Activated CD4-positive, alpha-beta T cell treated with anti-CD3 and anti-CD28 coated beads for 4 hours (primary cell): ENCODE results near the gene FAM120A.

Source experiments
- DNase-seq, 2 donors: peaks; one replicate each; pipeline ENCODE4 v3.0.0-alpha.2; 2020

The FAM120A gene

DNA sequence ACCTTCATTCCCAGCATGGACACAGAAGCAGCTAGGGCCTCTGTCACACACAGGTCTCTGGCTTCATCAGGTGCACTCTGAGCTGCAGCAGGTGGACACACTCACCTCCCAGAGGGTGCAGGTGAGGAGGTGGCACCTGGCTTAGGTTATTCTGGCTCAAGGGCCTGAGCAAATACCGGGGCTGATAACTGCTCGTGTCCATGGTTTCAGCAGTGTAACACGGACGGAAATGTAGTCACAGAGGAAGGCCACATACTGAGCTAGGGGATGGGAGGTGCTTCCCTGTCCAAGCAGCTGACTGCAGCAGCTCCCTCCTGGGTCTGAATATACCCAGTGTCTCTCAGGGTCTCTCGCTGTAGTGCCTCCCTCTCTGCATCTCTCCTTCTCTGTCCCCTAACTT is 130.6 kb downstream of the FAM120A start:
- DNase-seq = no peak

- no peak for DNase-seq
Observed at GRCh38 chr9:93582550-93582949, 131.1 kb downstream of the FAM120A start.

DNA sequence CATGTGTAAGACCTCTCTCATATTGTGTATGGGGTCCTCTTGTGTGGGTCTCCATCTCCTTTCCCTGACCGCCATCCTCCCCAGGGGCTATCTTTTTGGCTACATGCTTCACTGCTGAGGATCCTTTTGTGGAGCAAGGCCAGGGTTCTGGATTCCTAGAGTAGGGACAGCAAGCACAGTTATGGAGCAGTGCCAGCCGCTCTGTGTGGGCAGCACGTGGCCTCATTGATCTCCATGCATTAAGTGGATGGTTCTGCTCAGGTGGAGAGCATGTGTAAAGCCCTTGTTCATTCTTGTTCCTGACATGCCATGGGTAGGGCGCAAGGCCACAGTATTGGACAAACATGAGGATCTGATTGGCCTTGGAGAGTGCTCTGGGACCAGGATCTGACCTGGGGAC is 133.8 kb downstream of the FAM120A start:
- no peak for DNase-seq

DNA sequence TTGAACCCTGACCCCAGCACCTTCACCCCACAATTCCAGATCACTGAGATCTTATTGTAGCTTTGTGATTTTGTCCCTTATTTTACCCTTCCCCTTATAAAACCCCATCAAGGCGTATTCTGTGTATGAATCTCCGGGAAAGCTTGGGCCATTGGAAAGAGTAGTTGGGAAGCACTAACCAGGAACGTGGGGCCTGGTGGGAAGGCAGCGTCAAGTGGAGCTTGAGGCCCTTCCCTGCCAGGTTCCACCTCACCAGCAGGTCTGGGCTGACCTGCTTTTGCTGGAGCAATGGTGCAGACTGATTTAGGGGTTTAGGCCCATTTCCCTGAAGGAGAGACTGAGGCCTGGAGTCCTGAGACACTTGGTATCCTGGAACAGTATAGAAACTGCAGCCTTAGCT is 134.2 kb downstream of the FAM120A start:
- DNase-seq = no peak

DNA sequence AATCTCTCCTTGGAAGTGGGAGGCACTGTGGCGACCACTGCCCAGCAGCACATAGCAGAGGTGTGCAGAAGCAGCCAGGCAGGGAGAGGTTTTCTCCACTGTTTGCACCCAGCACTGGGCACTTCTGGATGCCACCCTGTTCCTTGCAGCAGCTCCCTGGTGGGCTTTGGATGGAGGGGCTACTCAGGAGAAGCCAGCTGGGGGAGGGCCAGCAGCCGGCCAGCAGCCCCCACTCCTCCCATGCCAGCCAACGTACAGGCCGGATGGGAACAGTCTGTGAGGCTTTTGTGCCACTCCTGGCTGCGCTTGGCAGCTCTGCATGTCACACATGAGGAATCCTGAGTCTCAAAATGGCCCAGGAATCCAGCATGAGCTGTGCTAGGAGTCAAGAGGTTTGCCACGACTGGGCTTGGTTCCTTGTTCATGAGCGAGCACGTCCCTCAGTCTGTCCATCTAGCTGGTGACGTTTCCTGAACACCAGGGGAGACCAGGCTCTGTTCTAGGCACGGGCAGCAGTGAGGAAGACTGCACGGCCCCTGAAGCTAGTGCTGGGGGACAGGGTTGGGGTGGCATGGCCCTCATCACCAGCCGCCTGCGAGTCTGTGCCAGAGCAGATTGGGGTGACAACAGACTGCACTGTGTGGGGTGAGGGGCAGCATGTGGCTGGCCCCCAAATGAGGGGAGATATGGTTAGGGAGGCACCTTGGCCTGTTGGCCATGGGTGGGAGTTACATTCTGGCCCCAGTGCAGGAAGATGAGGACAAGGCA is 135.0 kb downstream of the FAM120A start:
- no peak for DNase-seq

GRCh38 chr9:93587284-93587650 is 135.8 kb downstream of the FAM120A start:
- DNase-seq = no peak

DNA sequence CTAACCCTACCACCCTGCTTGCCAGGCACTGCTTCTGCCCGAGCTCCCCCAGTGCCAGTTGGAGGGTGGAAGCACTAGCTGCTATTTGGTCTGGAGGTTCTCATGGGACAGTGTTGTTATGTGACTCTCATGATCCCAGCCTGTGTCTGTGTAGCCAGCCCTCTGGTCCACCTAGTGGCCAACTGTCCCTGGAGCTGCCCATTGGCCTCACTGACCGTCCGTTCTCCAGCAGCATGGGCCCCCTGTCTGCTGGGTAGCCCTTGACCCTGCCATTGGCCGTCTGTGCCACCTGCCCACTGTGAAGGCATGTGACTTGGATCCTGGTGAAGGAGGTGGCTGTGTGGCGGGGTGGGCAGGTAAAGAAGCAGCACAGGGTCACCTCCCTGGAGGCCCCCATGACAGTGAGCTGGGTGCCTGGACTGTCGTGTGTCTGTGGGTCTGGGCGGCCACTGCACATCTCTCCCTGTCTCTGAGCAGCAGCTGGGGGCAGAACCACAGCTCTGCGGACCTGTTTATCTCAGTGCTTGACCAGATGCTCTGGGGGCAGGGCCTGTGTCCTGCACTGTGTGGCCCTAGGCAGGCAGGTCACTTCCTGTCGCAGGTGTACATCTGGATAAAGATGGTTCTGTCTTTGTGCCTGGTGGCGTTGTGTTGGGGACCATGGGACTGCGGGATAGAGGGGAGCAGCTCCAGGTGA is 136.3 kb downstream of the FAM120A start:
- no peak for DNase-seq

DNA sequence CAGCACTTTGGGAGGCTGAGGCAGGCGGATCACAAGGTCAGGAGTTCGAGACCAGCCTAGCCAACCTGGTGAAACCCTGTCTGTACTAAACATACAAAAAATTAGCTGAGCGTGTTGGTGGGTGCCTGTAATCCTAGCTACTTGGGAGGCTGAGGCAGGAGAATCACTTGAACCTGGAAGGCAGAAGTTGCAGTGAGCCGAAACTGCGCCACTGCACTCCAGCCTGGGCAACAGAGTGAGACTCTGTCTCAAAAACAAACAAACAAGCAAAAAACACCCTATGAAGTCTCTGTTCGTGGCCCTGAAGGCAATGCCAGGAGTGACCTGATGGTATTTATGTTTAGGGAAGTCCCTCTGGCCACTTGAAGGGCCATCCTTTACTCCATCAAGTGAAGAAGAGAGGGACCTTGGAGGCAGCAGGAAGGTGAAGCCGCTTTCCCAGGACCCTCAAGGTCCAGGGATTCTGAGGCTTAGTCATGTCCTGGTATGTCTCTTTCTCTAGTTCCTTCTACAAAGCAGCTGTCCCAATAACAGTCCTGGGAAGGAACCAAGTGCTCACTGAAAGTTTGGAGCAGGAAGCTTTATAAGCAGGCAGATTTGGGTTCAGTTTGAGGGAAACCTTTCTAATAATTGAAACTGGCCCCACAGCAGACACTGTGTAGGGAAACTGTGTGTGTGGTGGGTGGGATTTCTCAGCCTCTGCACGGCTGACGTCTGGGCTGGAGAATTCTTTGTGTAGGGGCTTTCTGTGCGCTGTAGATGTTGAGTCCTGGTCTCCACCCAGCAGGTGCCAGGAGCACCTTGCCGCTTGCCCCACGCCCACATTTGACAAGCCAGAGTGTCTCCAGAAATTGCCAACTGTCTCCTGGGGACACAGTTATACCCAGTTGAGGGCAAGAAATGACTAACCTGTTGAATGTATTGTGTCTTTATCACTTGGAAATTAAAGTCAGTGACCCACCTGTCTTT is 137.4 kb downstream of the FAM120A start:
- DNase-seq = no peak

DNA sequence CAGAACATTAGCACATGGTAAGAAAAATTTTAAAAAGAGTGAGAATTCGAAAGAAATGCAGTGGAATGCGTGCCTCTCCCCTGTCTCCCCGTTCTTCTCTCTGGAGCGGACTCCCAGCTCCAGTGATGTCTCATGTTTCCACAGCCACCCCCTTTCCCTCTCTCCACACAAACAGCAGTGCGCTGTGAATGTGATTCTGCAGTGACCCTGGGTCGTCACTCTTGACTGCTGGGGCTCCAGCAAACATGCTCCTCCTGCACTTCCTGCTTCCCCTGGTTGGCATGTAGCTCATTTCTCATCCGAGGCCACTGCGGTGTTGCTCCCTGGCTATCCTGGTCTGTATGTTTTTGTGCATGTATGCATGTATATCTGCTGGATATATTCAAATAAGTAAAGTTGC is 138.2 kb downstream of the FAM120A start:
- DNase-seq = no peak

DNA sequence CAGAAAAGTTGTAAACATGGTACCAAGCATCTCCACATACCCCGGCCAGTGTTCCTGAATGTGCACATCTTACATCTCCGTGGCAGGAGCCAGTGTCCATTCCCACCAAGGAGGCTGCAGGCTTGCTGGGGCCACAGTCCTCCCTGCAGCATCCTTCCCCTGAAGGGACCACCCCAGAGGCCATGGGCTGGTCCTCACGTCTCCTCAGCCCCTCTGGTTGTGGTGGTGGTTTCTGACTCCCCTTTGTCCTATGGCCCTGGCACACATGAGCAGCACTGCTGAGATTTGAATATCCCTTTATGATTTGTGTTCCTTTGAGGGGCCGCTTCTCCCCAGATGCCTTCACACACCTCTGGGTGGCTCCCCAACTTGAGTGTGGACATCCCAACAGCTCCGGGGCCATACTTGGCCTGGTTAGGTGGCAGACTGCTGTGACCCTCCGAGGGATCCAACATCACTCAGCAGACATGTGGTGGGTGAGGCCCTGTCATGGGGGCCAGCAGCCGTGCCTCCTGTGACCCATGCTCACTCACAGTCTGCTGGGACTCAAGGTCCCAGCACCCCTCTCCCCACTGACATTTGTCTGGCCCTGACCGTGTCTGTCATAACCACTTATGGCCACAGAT is 139.2 kb downstream of the FAM120A start:
- DNase-seq = no peak

- no peak for DNase-seq
Observed at GRCh38 chr9:93591301-93592007, 140.0 kb downstream of the FAM120A start.

DNA sequence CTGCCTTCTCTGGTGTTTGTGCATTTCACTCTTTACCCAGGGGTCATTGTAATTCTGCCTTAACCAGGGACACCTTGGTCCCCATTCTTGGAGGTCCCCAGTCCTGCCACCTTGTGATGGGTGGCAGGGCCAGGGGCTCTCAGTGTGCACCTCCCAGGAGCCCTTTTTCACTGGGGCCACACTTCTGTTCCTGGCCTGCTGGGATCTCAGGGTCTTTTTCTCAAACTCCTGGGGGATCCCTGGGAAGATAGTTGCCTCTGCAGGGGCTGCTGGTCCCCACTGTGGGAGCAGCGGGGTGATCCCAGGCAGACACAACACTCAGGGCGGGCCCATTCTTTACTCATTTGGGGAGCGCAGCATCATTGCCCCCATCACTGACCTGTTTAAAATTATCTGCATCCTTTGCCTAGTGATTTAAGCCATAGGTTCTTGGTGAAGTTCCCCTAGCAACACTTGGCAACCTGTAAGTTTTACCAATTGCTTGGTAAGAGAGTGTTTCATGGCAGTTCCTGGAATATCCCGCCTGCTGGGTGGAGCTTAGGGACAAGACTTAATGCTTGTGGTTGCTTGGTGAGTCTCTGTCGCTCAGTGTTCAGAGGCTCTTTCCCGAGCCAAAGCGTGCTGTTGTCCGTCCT is 140.6 kb downstream of the FAM120A start:
- DNase-seq = no peak

- DNase-seq = no peak
Observed at GRCh38 chr9:93592643-93593021, 141.1 kb downstream of the FAM120A start.

- DNase-seq = no peak
Observed at GRCh38 chr9:93593144-93593658, 141.7 kb downstream of the FAM120A start.

DNA sequence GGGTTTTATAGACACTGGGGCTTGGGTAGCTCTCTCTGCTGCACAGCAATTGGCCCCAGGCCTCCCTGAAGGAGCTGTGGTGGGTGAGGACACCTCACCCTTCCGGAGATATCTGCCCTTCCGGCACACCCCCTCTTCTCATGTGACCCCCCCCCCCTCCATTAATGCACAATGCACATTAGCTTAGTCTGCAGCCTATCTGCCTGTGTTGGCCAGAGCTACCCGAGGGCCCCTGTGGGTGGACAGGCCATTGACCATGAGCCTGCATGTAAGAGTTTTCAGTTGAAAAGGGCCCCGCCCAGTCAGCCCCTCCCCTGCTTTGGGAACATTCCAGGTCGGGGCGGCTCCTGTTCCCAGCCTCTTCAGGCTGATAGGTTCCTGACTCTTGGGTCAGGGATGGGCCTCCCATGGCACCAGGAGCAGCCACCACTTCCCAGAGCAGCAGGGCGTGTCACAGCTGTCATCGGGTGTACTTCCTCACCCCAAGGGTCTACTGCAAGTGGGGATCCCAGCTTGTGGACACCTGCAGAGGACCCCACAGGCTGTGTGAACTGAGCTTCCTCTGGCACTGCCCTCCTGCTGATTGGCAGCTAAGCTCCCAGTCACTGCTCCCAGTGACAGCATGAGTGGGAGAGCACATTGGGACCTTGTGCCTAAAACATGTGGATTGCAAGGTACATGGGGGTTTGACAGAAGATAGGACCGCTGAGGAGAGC is 142.7 kb downstream of the FAM120A start:
- DNase-seq = no peak

GRCh38 chr9:93595461-93595860 is 144.0 kb downstream of the FAM120A start:
- no peak for DNase-seq

DNA sequence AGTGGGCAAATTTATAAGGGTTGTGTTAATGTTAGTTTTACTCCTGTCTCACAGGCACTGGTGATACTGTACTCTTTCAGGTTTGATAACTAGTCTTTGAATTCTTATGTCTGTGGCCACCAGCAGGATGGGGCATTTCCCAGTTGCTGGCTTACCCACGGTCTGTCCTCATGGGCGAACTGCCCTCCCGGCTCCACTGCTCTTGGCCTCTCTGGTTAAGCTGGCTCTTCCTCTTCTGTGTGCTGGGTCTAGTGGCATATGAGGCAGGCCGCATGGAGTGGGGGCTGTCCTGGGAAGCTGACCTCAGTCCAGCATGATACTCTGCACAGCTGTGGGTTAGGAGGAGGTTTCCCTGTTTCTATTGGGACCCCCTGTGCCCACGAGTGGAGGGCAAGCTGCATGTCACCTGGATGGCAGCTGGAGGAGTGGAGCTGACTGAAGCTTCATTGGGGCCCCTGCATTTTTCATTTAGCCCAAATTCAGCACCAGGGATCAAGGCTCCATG is 144.4 kb downstream of the FAM120A start:
- no peak for DNase-seq

- no peak for DNase-seq
Observed at GRCh38 chr9:93596399-93596798, 144.9 kb downstream of the FAM120A start.

DNA sequence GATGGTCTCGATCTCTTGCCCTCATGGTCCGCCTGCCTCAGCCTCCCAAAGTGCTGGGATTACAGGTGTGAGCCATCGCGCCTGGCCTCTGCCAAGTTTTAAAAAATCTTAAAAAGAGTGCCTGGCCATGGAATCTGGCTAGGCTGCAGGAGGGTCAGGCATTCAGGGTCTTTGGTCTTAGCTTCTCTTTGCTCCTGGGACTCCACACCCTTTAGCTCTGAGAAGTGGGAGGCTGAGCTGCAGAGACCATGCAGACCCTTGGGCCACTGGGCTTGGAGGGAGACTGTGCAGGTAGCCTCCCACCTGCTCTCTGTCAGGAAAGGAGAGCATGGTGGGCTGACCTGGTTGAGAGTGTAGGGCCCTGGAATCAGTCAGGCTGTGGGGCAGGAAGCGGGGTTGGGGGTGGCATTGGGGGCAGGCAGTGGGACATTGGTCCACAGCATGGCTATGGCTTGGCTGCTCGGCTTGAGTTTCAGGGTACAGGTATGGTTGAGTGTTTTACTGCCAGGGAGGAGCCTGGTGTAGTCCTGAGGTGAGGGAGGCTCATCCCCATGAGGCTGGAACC is 145.7 kb downstream of the FAM120A start:
- DNase-seq = no peak
